ENCODE measurements around the gene ZFHX3. TPM values are rescaled to one million over a fixed set of nuclear protein-coding genes. Genes with fewer than 3 reads are reported as not detected.
A peak's percentile ranks its signal among the peaks of the same experiment; 100 is the strongest.

ZFHX3 gene
- total RNA-seq, 1 donor from 2014 or later: 68.1 TPM

DNA sequence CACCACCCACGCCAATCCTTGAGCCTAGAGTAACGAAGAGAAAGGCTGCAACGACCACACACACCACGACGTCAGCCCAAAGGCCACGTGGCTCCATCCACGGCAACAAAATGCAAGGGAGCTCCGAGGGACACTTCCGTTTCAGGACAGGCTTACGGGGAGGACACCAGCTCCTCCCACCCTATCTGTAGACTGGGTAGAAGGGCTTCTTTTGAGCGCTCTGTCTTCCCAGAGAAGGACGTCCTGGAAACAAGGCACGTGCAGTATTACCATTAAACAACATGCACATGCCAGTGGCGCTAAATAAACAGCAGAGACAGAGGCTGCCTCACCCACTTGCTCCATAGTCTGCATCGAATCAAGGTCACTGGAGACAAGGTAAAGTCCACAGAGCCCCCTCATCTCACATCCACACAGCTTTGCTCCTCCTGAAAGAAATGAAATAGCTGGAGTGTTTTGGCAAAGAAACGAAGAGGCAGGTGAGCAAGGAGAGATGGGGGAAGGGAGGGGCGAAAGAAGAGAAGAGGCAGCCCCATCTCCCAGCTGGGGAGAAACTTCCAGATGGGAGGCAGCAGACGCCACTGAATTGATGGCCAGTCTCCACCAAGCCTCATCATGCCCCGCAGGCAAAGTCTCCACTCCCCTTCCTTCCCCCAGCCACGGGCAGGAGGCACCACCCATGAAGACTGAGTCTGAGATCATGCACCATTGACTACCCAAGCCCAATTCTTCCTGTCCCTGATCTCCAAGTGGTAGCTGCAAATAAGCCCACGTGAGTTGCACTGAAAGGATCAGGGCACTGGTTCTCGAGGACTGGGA, 24.0 kb downstream of the ZFHX3 start:
- TF ChIP-seq, protein P1, sequence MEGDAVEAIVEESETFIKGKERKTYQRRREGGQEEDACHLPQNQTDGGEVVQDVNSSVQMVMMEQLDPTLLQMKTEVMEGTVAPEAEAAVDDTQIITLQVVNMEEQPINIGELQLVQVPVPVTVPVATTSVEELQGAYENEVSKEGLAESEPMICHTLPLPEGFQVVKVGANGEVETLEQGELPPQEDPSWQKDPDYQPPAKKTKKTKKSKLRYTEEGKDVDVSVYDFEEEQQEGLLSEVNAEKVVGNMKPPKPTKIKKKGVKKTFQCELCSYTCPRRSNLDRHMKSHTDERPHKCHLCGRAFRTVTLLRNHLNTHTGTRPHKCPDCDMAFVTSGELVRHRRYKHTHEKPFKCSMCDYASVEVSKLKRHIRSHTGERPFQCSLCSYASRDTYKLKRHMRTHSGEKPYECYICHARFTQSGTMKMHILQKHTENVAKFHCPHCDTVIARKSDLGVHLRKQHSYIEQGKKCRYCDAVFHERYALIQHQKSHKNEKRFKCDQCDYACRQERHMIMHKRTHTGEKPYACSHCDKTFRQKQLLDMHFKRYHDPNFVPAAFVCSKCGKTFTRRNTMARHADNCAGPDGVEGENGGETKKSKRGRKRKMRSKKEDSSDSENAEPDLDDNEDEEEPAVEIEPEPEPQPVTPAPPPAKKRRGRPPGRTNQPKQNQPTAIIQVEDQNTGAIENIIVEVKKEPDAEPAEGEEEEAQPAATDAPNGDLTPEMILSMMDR (IDR thresholded peaks at IDR 0.05; ENCODE audit: unreplicated experiment): no peak
- Mint-ChIP-seq H3K36me3 (no peaks in the 10 kb centered on the region), H3K9me3 (no peaks in the 10 kb centered on the region), H3K27me3 (ENCODE audit: low read depth) (no peaks in the 10 kb centered on the region), H3K4me1 (peaks cover 74% of the 10 kb centered on the region), H3K27ac (peak overlapping the region; percentile 85), H3K4me3 (no peak overlapping the region)
- DNase-seq (ENCODE audit: low spot score in 2 of 2, unreplicated experiment in 2 of 2): no peak

DNA sequence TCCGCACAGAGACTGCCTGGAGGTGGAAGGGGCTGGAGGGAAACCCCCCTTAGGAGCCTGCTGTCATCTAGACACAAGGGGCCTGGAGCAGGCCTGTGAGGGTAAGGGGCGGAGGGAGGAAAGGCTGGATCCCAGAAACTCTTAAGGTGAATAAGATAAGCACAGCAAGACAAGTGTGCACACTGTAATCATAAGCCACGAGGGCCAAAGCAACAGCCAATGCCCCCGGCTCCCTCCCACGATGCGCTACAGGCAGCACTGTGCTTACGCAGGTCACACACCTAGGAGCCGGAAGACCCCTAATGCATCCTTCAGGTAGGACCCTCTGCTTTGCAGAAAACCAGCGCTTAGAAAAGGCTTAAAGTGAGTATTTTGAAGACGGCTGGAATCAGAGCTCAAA, 24.6 kb downstream of the ZFHX3 start:
- TF ChIP-seq, protein P1 (IDR thresholded peaks at IDR 0.05; ENCODE audit: unreplicated experiment): no peak
- Mint-ChIP-seq H3K4me3 (no peak overlapping the region), H3K27ac (no peak overlapping the region), H3K9me3 (no peaks in the 10 kb centered on the region), H3K27me3 (ENCODE audit: low read depth) (no peaks in the 10 kb centered on the region), H3K36me3 (no peaks in the 10 kb centered on the region), H3K4me1 (peaks cover 73% of the 10 kb centered on the region)
- no peak for DNase-seq (ENCODE audit: low spot score in 2 of 2, unreplicated experiment in 2 of 2)

DNA sequence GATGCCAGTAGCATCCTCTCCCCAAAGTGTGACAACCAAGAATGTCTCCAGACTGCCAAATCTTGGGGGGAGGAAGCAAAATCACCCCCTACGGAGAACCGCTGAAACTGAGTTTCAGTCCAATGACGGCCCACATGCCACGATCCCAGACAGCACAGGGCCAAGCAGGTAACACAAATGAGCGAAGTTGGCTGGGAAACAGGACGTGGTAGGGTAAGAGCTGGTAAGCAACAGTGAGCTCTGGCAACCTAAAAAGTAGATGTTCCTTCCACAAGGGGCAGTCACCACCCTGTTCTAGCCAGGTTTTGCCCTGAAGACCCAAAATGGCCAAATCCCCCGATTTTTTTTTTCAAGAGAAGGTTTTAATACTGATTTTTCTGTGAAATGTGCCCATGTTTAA, 25.4 kb downstream of the ZFHX3 start:
- TF ChIP-seq, protein P1 (IDR thresholded peaks at IDR 0.05; ENCODE audit: unreplicated experiment): no peak
- no peak overlapping the region for H3K4me3 Mint-ChIP-seq
- H3K9me3 Mint-ChIP-seq: no peaks in the 10 kb centered on the region
- DNase-seq (ENCODE audit: low spot score in 2 of 2, unreplicated experiment in 2 of 2): no peak
- H3K4me1 Mint-ChIP-seq: peaks cover 65% of the 10 kb centered on the region
- no peaks in the 10 kb centered on the region for H3K36me3 Mint-ChIP-seq
- H3K27me3 Mint-ChIP-seq (ENCODE audit: low read depth): no peaks in the 10 kb centered on the region
- H3K27ac Mint-ChIP-seq: no peak overlapping the region

DNA sequence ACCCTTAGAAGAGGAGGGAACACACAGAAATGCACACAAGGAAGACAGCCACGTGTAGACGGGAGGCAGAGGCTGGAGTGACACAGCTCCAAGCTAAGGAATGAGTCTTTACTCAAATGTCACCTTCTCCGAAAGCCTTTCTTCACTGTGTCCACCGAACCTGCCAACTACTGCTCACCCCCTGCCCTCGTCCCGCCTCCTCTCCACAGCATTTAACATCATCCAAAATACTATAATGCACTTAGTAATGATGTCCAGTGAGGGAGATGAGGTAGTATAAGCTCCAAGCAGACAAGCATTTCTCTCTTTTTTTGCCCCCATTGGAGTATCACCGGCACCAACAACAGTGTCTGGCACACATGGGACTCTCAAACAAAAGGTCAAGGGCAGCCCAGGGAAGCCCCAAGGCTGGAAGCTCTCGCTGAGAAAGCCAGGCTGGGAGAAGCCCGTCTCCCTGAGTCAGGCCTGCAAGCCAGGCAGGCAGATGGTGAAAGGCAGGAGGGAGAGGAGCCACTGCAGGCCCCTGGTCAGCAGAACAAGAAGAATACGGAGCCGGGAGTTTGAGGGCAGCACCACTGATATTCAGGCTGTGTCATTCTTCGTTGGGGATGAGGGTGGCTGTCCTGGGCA, 25.9 kb downstream of the ZFHX3 start:
- Mint-ChIP-seq H3K27me3 (ENCODE audit: low read depth) (no peaks in the 10 kb centered on the region), H3K27ac (no peak overlapping the region), H3K36me3 (no peaks in the 10 kb centered on the region), H3K4me1 (peaks cover 60% of the 10 kb centered on the region), H3K9me3 (no peaks in the 10 kb centered on the region), H3K4me3 (no peak overlapping the region)
- no peak for DNase-seq (ENCODE audit: low spot score in 2 of 2, unreplicated experiment in 2 of 2)
- TF ChIP-seq, protein P1 (IDR thresholded peaks at IDR 0.05; ENCODE audit: unreplicated experiment): no peak

DNA sequence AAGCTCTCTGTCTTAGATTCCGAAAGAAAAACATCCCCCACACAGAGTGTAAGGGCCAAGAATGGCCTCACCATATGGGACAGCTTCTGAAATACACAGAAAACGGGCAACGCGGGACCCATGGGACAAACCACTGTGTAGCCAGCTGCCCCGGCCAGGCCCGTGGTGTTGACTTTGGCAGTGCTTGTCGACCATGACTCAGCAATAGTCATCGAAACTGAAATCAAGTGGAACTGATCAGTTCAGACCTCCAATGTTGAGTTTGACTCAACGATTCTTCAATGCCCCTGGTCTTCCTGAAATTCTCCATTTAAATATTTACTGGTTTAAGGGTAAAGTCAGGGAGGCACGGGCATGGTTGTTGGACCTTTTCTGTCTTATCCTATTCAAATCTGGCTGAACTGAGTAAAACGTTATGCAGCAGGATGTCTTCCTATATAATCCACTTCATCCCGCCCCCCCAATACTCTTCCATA, 27.5 kb downstream of the ZFHX3 start:
- H3K27ac Mint-ChIP-seq: peak overlapping the region; percentile 90
- H3K36me3 Mint-ChIP-seq: no peaks in the 10 kb centered on the region
- H3K27me3 Mint-ChIP-seq (ENCODE audit: low read depth): no peaks in the 10 kb centered on the region
- DNase-seq (ENCODE audit: low spot score in 2 of 2, unreplicated experiment in 2 of 2): no peak
- TF ChIP-seq, protein P1 (IDR thresholded peaks at IDR 0.05; ENCODE audit: unreplicated experiment): no peak
- no peaks in the 10 kb centered on the region for H3K9me3 Mint-ChIP-seq
- no peak overlapping the region for H3K4me3 Mint-ChIP-seq
- peaks cover 61% of the 10 kb centered on the region for H3K4me1 Mint-ChIP-seq

All from mesothelial cell of epicardium (in vitro differentiated cells).